OCI-LY7 (cell line): ENCODE data around the gene ATP2A1. TPM values are rescaled to one million over a fixed set of nuclear protein-coding genes. Genes with fewer than 3 reads are reported as not detected.

Experiments used
- BruUV-seq: library from RNA; stranded (reverse); fragments of 400-500 nt; replicated peaks from 2 replicates; lab custom pipeline; 2021; lab: Mats Ljungman, UMichigan
- CTCF ChIA-PET: fragments of 300-600 bp; sonication (Branson Sonifier 250); formaldehyde crosslinking; loops from one replicate; lab custom pipeline; 2022; ENCODE audit warnings: antibody characterized with exemption; ENCODE audit not compliant: unreplicated experiment; lab: Charles Lee
- POLR2A ChIA-PET: fragments of 300-600 bp; sonication (Branson Sonifier 250); formaldehyde crosslinking; loops from one replicate; lab custom pipeline; 2022; ENCODE audit warnings: antibody characterized with exemption; lab: Charles Lee
- DNase-seq: peaks from one replicate; pipeline ENCODE4 v3.0.0-alpha.2; 2015; ENCODE audit warnings: low spot score
- H2AFZ ChIP-seq: fragments of 200-600 bp; sonication (generic), shearing (Covaris generic); 2 replicates; pipeline ENCODE4 v1.6.1; 2014; ENCODE audit warnings: mild to moderate bottlenecking, antibody characterized with exemption, low read length, moderate library complexity
- H3K27ac ChIP-seq: fragments of 200-600 bp; sonication (generic); 2 replicates; pipeline ENCODE4 v1.5.1; 2014; ENCODE audit warnings: mixed run types, low read depth, mild to moderate bottlenecking, moderate library complexity, low read length, inconsistent platforms; ENCODE audit not compliant: poor library complexity, severe bottlenecking
- H3K36me3 ChIP-seq: fragments of 200-600 bp; sonication (generic); 2 replicates; pipeline ENCODE4 v1.6.1; 2014; ENCODE audit warnings: mild to moderate bottlenecking, antibody characterized with exemption, low read length, moderate library complexity, mixed read lengths; ENCODE audit not compliant: insufficient read depth
- H3K4me1 ChIP-seq: fragments of 200-600 bp; sonication (generic); 2 replicates; pipeline ENCODE4 v1.5.1; 2014; ENCODE audit warnings: mild to moderate bottlenecking, low read length; ENCODE audit not compliant: insufficient read depth, poor library complexity, severe bottlenecking
- H3K4me2 ChIP-seq: fragments of 200-600 bp; sonication (generic); 2 replicates; pipeline ENCODE4 v1.6.1; 2014; ENCODE audit warnings: mild to moderate bottlenecking, low read length
- H3K4me3 ChIP-seq: fragments of 200-600 bp; sonication (generic); 2 replicates; pipeline ENCODE4 v1.5.1; 2014; ENCODE audit warnings: mild to moderate bottlenecking, low read depth, low read length; ENCODE audit not compliant: poor library complexity, severe bottlenecking
- H3K79me2 ChIP-seq: fragments of 200-600 bp; sonication (generic); 2 replicates; pipeline ENCODE4 v1.6.1; 2016; ENCODE audit warnings: low read depth, mild to moderate bottlenecking, low read length, moderate library complexity, mixed read lengths; ENCODE audit not compliant: insufficient read depth
- H3K9me2 ChIP-seq: fragments of 200-600 bp; sonication (generic); 2 replicates; pipeline ENCODE4 v1.6.1; 2016; ENCODE audit warnings: mild to moderate bottlenecking, low read length, mixed read lengths; ENCODE audit not compliant: insufficient read depth
- H3K9me3 ChIP-seq: fragments of 200-600 bp; sonication (generic); 2 replicates; pipeline ENCODE4 v1.6.1; 2014; ENCODE audit warnings: mild to moderate bottlenecking, mixed run types, low read length, mixed read lengths
- H4K20me1 ChIP-seq: fragments of 200-600 bp; sonication (generic); 2 replicates; pipeline ENCODE4 v1.6.1; 2014; ENCODE audit warnings: mild to moderate bottlenecking, antibody characterized with exemption, low read length, moderate library complexity, mixed read lengths; ENCODE audit not compliant: insufficient read depth
- CTCF ChIP-seq: fragments of 200-600 bp; sonication (generic); conservative IDR thresholded peaks from 2 replicates; pipeline ENCODE4 v1.5.1; 2014; ENCODE audit warnings: mild to moderate bottlenecking, antibody characterized with exemption, low read length, moderate library complexity, mixed read lengths
- EZH2phosphoT487 ChIP-seq: fragments of 200-600 bp; sonication (generic); IDR thresholded peaks from 2 replicates; pipeline ENCODE4 v1.6.1; 2018; ENCODE audit warnings: low read depth, borderline replicate concordance, mild to moderate bottlenecking, mixed run types, antibody characterized with exemption, low read length, moderate library complexity, mixed read lengths
- intact Hi-C: fragments of 100-400 bp; cut with micrococcal nuclease; formaldehyde crosslinking; loops from one replicate; pipeline ENCODE4 v1.10.0; 2022; ENCODE audit not compliant: unreplicated experiment
- total RNA-seq, 2 experiments: library from RNA; depleted of rRNA in 1 of 2; stranded (reverse); fragments of >200 nt in 1 of 2; shearing (Covaris generic) in 1 of 2; gene quantifications; 2 replicates each; pipeline ENCODE4 v1.2.3, GENCODE V29; 2014 to 2022

Gene ATP2A1
- total RNA-seq, 2 experiments from 2014 or later, result 5.0 TPM

- H3K4me1 ChIP-seq, result no peaks in the 10 kb centered on the region
- DNase-seq, result no peak
- no peak overlapping the region for H3K4me3 ChIP-seq
- TF ChIP-seq EZH2phosphoT487, result no peak
- TF ChIP-seq CTCF, result no peak
- CTCF ChIA-PET, result no interaction called here
- H4K20me1 ChIP-seq, result no peaks in the 10 kb centered on the region
- no peak overlapping the region for H2AFZ ChIP-seq
- H3K36me3 ChIP-seq, result peaks cover 28% of the 10 kb centered on the region; the same call in 1 of the 2 replicates
- H3K27ac ChIP-seq, result no peak overlapping the region
- no peaks in the 10 kb centered on the region for H3K9me3 ChIP-seq
- no TSS peak for BruUV-seq
- no peak overlapping the region for H3K4me2 ChIP-seq
- H3K79me2 ChIP-seq, result no peaks in the 10 kb centered on the region
- intact Hi-C loops, result no loop called here
- no peaks in the 10 kb centered on the region for H3K9me2 ChIP-seq
- POLR2A ChIA-PET, result interaction anchor here (0.7 to 0.9 kb wide), 3 partner anchors 12 to 40 kb away, joined by 3 to 9 read pairs (median 4); no protein-coding TSS in a partner anchor
Observed at GRCh38 chr16:28893291-28893690, 15.0 kb downstream of the ATP2A1 start.

GRCh38 chr16:28895609-28896008 lies 17.3 kb downstream of the ATP2A1 start:
- no peaks in the 10 kb centered on the region for H3K9me3 ChIP-seq
- POLR2A ChIA-PET, result interaction anchor here (0.6 kb wide), 1 partner anchor 9 kb away, joined by 4 read pairs; no protein-coding TSS in a partner anchor
- H4K20me1 ChIP-seq, result no peaks in the 10 kb centered on the region
- CTCF ChIA-PET, result no interaction called here
- H2AFZ ChIP-seq, result no peak overlapping the region
- no peaks in the 10 kb centered on the region for H3K4me1 ChIP-seq
- H3K4me2 ChIP-seq, result no peak overlapping the region
- H3K27ac ChIP-seq, result no peak overlapping the region
- peaks cover 39% of the 10 kb centered on the region for H3K36me3 ChIP-seq
- TF ChIP-seq CTCF (no peak), EZH2phosphoT487 (no peak)
- no TSS peak for BruUV-seq
- no peak overlapping the region for H3K4me3 ChIP-seq
- H3K79me2 ChIP-seq, result no peaks in the 10 kb centered on the region
- intact Hi-C loops, result no loop called here
- no peaks in the 10 kb centered on the region for H3K9me2 ChIP-seq
- no peak for DNase-seq

- Histone ChIP-seq H3K4me3 (no peak overlapping the region), H3K9me2 (no peaks in the 10 kb centered on the region), H3K4me1 (no peaks in the 10 kb centered on the region), H4K20me1 (no peaks in the 10 kb centered on the region), H3K79me2 (no peaks in the 10 kb centered on the region), H2AFZ (no peak overlapping the region), H3K36me3 (peaks cover 46% of the 10 kb centered on the region), H3K4me2 (no peak overlapping the region), H3K9me3 (no peaks in the 10 kb centered on the region), H3K27ac (no peak overlapping the region)
- no TSS peak for BruUV-seq
- CTCF ChIA-PET, result no interaction called here
- POLR2A ChIA-PET, result interaction anchor here (0.6 kb wide), 1 partner anchor 30 kb away, joined by 5 read pairs; no protein-coding TSS in a partner anchor
- intact Hi-C loops, result no loop called here
- no peak for DNase-seq
- TF ChIP-seq CTCF (no peak), EZH2phosphoT487 (no peak)
Observed at GRCh38 chr16:28897826-28898225, 19.5 kb downstream of the ATP2A1 start.
